Measurements from ENCODE around the gene UBE2S.
A peak's percentile ranks its signal among the peaks of the same experiment; 100 is the strongest.

UBE2S gene

GRCh38 chr19:55447421-55448174 lies 40.0 kb upstream of the UBE2S start:
- H3K9me3 ChIP-seq (ENCODE audit: control insufficient read depth, low read depth, low read length) = no peaks in the 10 kb centered on the region
- H3K4me3 ChIP-seq (ENCODE audit: low read length) = no peak overlapping the region
- no peaks in the 10 kb centered on the region for H3K4me1 ChIP-seq (ENCODE audit: control insufficient read depth, low read depth, low read length)
- H3K27me3 ChIP-seq (ENCODE audit: control insufficient read depth, insufficient read depth, low read length) = peaks cover 100% of the 10 kb centered on the region
- no peak overlapping the region for H3K27ac ChIP-seq (ENCODE audit: low read length)
- no peak overlapping the region for H3K9ac ChIP-seq (ENCODE audit: low read length)
- H3K36me3 ChIP-seq (ENCODE audit: control insufficient read depth, low read depth, low read length) = no peaks in the 10 kb centered on the region

DNA sequence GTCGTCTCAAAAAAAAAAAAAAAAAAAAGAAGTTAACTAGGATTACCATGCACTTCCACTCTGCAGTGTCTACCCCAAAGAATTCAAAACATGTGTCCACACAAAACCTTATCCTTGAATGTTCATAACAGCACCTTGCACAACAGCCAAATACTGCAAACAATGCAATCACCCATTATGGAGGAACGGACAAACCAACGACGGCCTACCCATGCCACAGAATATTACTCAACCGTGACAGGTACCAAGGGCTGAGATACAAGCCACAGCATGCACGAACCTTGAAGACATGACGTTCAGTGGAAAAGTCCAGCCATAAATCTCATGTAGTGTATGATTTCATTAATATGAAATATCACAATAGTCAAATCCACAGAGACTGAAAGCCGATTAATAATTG lies 38.5 kb upstream of the UBE2S start:
- no peak overlapping the region for H3K4me3 ChIP-seq (ENCODE audit: low read length)
- peaks cover 99% of the 10 kb centered on the region for H3K27me3 ChIP-seq (ENCODE audit: control insufficient read depth, insufficient read depth, low read length)

DNA sequence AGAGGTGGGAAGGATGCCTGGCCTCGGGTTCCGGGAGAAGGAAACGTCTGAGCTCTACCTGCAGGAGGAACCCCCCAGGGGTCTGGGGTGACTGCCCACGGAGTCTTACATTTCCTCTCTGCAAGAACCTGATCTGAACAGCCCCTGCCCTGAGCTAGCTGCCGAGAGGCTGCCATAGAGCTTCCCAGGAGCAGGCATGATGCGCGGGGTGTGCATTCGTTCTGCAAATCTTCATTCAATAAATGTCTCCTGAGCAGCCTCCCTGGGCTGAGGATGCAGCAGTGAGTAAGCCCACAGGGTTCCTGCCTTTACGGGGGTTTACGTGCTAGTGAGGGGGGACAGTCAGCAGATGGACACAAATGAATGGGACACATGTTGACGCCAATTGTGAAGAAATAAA lies 37.1 kb upstream of the UBE2S start:
- H3K4me1 ChIP-seq (ENCODE audit: control insufficient read depth, low read depth, low read length) = peaks cover 12% of the 10 kb centered on the region
- H3K27me3 ChIP-seq (ENCODE audit: control insufficient read depth, insufficient read depth, low read length) = peaks cover 98% of the 10 kb centered on the region
- H3K9me3 ChIP-seq (ENCODE audit: control insufficient read depth, low read depth, low read length) = no peaks in the 10 kb centered on the region
- no peak overlapping the region for H3K9ac ChIP-seq (ENCODE audit: low read length)
- H3K27ac ChIP-seq (ENCODE audit: low read length) = no peak overlapping the region
- H3K36me3 ChIP-seq (ENCODE audit: control insufficient read depth, low read depth, low read length) = no peaks in the 10 kb centered on the region
- no peak overlapping the region for H3K4me3 ChIP-seq (ENCODE audit: low read length)

More for the DNA sequence above, 38.5 kb upstream of the UBE2S start:
- Histone ChIP-seq H3K36me3 (ENCODE audit: control insufficient read depth, low read depth, low read length) (no peaks in the 10 kb centered on the region), H3K9ac (ENCODE audit: low read length) (no peak overlapping the region), H3K9me3 (ENCODE audit: control insufficient read depth, low read depth, low read length) (no peaks in the 10 kb centered on the region), H3K4me1 (ENCODE audit: control insufficient read depth, low read depth, low read length) (peaks cover 7% of the 10 kb centered on the region), H3K27ac (ENCODE audit: low read length) (no peak overlapping the region)

DNA sequence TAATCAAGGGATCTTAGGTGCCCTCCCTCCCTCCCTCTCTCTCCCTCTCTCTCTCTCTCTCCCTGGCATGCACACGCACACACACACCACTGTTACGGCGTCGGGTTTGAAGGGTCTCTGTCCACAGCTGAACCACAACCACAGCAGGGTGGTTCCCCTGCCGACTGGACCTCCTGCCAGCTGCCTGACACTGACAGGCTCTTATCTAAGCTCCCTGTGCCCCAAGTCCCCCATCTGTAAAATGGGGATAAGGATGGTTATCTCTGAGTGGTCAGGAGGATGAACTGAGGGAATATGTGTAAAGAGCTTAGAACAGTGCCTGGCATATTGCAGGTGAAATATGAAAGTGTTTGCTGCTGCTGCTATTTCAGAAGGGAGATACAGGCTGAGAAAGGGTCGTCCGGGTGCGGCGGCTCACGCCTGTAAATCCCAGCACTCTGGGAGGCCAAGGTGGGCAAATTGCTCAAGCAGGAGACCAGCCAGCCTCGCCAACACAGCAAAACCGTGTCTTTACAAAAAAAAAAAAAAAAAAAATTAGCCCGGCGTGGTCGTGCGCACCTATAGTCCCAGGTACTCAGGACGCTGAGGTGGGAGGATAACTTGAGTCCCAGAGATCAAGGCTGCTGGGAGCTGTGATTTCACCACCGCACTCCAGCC lies 36.4 kb upstream of the UBE2S start:
- H3K4me1 ChIP-seq (ENCODE audit: control insufficient read depth, low read depth, low read length) = peaks cover 12% of the 10 kb centered on the region
- peaks cover 98% of the 10 kb centered on the region for H3K27me3 ChIP-seq (ENCODE audit: control insufficient read depth, insufficient read depth, low read length)
- H3K36me3 ChIP-seq (ENCODE audit: control insufficient read depth, low read depth, low read length) = no peaks in the 10 kb centered on the region
- no peak overlapping the region for H3K27ac ChIP-seq (ENCODE audit: low read length)
- H3K4me3 ChIP-seq (ENCODE audit: low read length) = no peak overlapping the region
- H3K9me3 ChIP-seq (ENCODE audit: control insufficient read depth, low read depth, low read length) = no peaks in the 10 kb centered on the region
- H3K9ac ChIP-seq (ENCODE audit: low read length) = no peak overlapping the region

DNA sequence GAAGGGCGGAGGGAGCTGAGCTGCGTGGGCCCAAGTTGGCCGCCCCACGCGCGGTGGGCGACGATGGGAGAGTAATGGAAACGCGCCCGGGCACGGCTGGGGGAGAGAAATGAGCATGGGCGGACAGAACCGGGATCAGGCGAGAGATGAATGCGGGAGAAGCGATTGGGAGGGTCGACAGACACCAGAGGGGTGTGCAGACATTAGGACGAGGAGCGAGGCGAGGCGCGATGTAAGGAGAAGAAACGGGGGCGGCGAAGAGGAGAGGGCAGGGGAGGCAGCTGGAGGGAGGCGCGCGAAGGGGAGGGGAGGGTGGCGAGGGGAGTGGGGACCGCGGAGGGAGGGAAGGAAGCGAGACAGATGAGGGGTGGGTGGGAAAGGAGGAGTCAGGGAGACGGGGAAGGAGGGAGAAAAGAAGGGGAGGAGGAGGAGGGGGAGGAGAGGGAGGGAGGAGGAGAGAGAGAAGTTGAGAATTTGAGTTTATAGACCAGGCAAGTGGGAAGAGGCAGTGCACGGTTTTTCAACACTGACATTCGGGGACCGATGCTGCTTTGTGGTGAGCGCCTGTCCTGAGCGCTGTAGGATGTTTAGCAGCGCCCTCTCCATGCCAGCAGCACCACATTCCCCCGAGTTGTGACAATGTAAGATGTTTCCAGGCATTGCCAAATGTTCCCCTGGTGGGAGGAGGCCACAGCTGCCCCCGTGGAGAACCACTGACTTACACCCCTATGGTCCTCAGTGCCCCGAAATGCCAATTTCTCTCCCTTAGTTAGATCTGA lies 35.6 kb upstream of the UBE2S start, which contains the start of gene SHISA7:
SHISA7 (minus strand) TSS at position 256 of the 779 bp plus-strand sequence. CDS start 437 bp downstream, outside the sequence.
- H3K9ac ChIP-seq (ENCODE audit: low read length) = no peak within 1 kb of the TSS
- H3K36me3 ChIP-seq (ENCODE audit: control insufficient read depth, low read depth, low read length) = no peaks in the 10 kb centered on the region
- peaks cover 12% of the 10 kb centered on the region for H3K4me1 ChIP-seq (ENCODE audit: control insufficient read depth, low read depth, low read length)
- H3K4me3 ChIP-seq (ENCODE audit: low read length) = peak within 1 kb of the TSS; percentile 24
- peaks cover 98% of the 10 kb centered on the region for H3K27me3 ChIP-seq (ENCODE audit: control insufficient read depth, insufficient read depth, low read length)
- no peaks in the 10 kb centered on the region for H3K9me3 ChIP-seq (ENCODE audit: control insufficient read depth, low read depth, low read length)
- no peak within 1 kb of the TSS for H3K27ac ChIP-seq (ENCODE audit: low read length)

DNA sequence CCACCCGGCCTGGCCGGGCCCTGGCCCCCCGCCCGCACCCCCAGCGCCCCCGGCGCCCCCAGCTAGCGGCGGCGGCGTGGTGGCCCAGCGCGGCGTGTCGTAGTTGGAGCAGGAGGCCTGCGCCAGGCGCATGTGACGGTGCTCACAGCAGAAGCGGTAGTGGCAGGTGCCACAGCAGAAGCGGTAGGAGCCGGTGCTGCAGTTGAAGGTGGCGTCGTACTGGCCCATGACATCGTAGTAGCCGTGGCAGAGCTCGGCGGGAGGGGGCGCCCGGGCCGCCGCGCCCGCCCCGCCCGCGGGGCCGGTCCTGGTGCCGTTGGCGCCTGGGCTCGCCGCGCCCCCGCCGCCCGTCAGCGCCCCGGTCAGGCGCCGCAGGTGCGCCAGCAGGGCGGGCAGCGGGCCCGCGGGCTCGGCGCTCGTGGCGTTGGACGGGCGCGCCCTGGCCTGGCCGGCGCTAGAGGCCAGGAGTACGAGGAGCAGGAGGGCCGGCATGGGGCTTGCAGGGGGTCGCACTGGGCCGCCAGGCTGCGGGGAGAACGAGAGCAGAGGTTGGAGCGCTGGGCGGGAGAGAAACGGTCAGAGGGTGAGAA lies 34.9 kb upstream of the UBE2S start:
- Histone ChIP-seq H3K27me3 (ENCODE audit: control insufficient read depth, insufficient read depth, low read length) (peaks cover 95% of the 10 kb centered on the region), H3K9ac (ENCODE audit: low read length) (no peak overlapping the region), H3K4me1 (ENCODE audit: control insufficient read depth, low read depth, low read length) (peaks cover 12% of the 10 kb centered on the region), H3K9me3 (ENCODE audit: control insufficient read depth, low read depth, low read length) (no peaks in the 10 kb centered on the region), H3K36me3 (ENCODE audit: control insufficient read depth, low read depth, low read length) (no peaks in the 10 kb centered on the region), H3K27ac (ENCODE audit: low read length) (no peak overlapping the region), H3K4me3 (ENCODE audit: low read length) (no peak overlapping the region)

DNA sequence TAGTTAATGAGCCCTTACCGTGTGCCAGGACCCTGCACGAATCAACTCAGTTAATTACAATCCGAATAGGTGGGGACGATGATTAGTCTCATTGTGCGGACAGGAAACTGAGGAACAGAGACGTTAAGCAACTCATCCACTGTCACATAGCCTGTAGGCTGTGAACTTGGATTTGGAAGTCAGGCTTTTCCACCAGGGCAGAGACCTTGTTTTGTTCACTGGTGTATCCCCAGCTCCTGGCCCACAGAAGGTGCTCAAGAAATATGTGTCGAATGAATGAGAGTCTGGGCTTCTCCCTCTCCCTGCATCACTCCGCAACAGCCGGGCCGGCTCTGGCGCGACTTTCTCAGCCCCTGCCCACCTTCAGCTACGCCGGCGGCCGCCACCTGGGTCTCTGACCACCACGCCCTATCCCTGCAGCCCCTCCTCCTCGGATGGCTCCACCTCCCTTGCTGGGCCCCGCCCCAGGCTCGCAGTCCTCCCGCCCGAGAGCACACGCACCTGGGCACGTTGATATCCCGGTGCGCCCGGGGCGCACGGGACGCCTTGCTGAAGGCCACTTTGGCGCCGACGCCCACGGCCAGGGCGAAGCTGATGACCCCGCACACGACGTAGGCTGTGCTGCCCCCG lies 34.2 kb upstream of the UBE2S start:
- H3K9me3 ChIP-seq (ENCODE audit: control insufficient read depth, low read depth, low read length) = no peaks in the 10 kb centered on the region
- H3K27me3 ChIP-seq (ENCODE audit: control insufficient read depth, insufficient read depth, low read length) = peaks cover 88% of the 10 kb centered on the region
- H3K4me1 ChIP-seq (ENCODE audit: control insufficient read depth, low read depth, low read length) = peaks cover 12% of the 10 kb centered on the region
- H3K9ac ChIP-seq (ENCODE audit: low read length) = no peak overlapping the region
- peak overlapping the region; percentile 63 for H3K4me3 ChIP-seq (ENCODE audit: low read length)
- H3K27ac ChIP-seq (ENCODE audit: low read length) = no peak overlapping the region
- no peaks in the 10 kb centered on the region for H3K36me3 ChIP-seq (ENCODE audit: control insufficient read depth, low read depth, low read length)

- Histone ChIP-seq H3K9me3 (ENCODE audit: control insufficient read depth, low read depth, low read length) (no peaks in the 10 kb centered on the region), H3K9ac (ENCODE audit: low read length) (no peak overlapping the region), H3K4me1 (ENCODE audit: control insufficient read depth, low read depth, low read length) (peaks cover 12% of the 10 kb centered on the region), H3K27ac (ENCODE audit: low read length) (no peak overlapping the region), H3K27me3 (ENCODE audit: control insufficient read depth, insufficient read depth, low read length) (peaks cover 83% of the 10 kb centered on the region), H3K4me3 (ENCODE audit: low read length) (peak overlapping the region; percentile 63), H3K36me3 (ENCODE audit: control insufficient read depth, low read depth, low read length) (no peaks in the 10 kb centered on the region)
Measured at GRCh38 chr19:55441319-55441691, 33.7 kb upstream of the UBE2S start.

DNA sequence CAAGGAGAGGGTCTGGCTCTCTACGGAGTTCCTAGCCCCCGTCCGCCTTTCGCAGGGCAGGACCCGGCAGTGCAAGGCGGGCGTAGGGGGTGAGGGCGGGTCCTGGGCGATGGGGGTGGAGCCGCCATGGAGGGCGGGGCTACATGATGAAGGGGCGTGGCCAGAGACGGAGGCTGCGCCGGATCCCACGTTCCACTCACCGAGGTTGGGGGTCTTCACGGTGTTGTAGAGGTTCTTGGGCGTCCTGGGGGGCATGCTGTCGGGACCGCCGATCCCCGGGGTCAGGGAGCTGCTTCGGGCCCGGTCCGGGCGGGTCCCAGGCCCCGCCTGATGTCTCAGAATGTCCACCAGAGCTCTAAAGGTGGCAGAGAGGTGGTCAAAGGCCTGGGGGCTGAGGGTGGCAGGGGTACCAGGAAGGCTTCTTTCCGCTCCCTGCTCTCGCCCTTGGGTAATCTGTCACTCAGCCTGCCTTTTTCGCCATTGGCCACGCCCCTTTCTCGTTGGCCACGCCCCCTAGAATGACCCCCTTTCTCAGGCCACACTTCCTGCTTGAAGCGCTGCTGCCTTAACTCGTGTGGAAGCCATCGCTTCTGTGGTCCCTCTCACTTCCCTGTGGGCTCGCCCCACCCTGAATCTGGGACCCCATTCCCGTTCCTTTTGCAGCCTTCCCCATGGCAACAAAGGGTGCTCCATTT lies 33.0 kb upstream of the UBE2S start:
- Histone ChIP-seq H3K9me3 (ENCODE audit: control insufficient read depth, low read depth, low read length) (no peaks in the 10 kb centered on the region), H3K27me3 (ENCODE audit: control insufficient read depth, insufficient read depth, low read length) (peaks cover 76% of the 10 kb centered on the region), H3K36me3 (ENCODE audit: control insufficient read depth, low read depth, low read length) (no peaks in the 10 kb centered on the region), H3K4me1 (ENCODE audit: control insufficient read depth, low read depth, low read length) (peaks cover 12% of the 10 kb centered on the region), H3K27ac (ENCODE audit: low read length) (no peak overlapping the region), H3K9ac (ENCODE audit: low read length) (no peak overlapping the region), H3K4me3 (ENCODE audit: low read length) (peak overlapping the region; percentile 63)

- Histone ChIP-seq H3K27ac (ENCODE audit: low read length) (no peak overlapping the region), H3K27me3 (ENCODE audit: control insufficient read depth, insufficient read depth, low read length) (peaks cover 61% of the 10 kb centered on the region), H3K4me3 (ENCODE audit: low read length) (no peak overlapping the region), H3K9me3 (ENCODE audit: control insufficient read depth, low read depth, low read length) (no peaks in the 10 kb centered on the region), H3K9ac (ENCODE audit: low read length) (no peak overlapping the region), H3K4me1 (ENCODE audit: control insufficient read depth, low read depth, low read length) (peaks cover 12% of the 10 kb centered on the region), H3K36me3 (ENCODE audit: control insufficient read depth, low read depth, low read length) (no peaks in the 10 kb centered on the region)
Measured at GRCh38 chr19:55439052-55439451, 31.5 kb upstream of the UBE2S start.
